Endothelial cell of umbilical vein (primary cell): ENCODE results near the gene TSPAN9.

Experiments
- CTCF ChIP-seq, 2 donors: IDR thresholded peaks; 1 replicate in 1 of 2; 2 replicates in 1 of 2; pipeline ENCODE4 v1.5.1; 2011; ENCODE audit warnings: low read length in 2 of 2, mild to moderate bottlenecking in 2 of 2, moderate library complexity in 2 of 2, control low read depth in 1 of 2, inconsistent platforms in 1 of 2, low read depth in 1 of 2; ENCODE audit not compliant: insufficient read depth in 1 of 2; ENCODE audit errors: extremely low read depth in 1 of 2
- FOS ChIP-seq: IDR thresholded peaks from 2 replicates; pipeline ENCODE4 v1.6.1; 2011; ENCODE audit warnings: mild to moderate bottlenecking, low read length, moderate library complexity, borderline replicate concordance; ENCODE audit not compliant: insufficient read depth
- MYC ChIP-seq: IDR thresholded peaks from one replicate; pipeline ENCODE4 v1.6.1; 2011; ENCODE audit warnings: mild to moderate bottlenecking, low read depth, low read length

GRCh38 chr12:3253682-3254275, 176.6 kb downstream of the TSPAN9 start:
- TF ChIP-seq CTCF (IDR thresholded peaks at IDR 0.05; ENCODE audit: extremely low read depth in 1 of 2, insufficient read depth in 1 of 2, low read depth in 1 of 2, low read length in 2 of 2) (no peak), FOS (no peak), MYC (no peak)
